H1 (cell line): ENCODE results near the gene EPHB6. TPM values are rescaled to one million over a fixed set of nuclear protein-coding genes. Genes with fewer than 3 reads are reported as not detected.

Experiments
- ATF2 ChIP-seq: IDR thresholded peaks from 2 replicates; pipeline ENCODE4 v1.6.1; 2012; ENCODE audit warnings: low read length, inconsistent platforms
- CBX8 ChIP-seq: fragments of 300-800, 300-1000 bp; sonication (generic); IDR thresholded peaks from 2 replicates; pipeline ENCODE4 v1.7.1; 2016; ENCODE audit warnings: low read depth, low read length, borderline replicate concordance
- CHD2 ChIP-seq: IDR thresholded peaks from 2 replicates; pipeline ENCODE4 v1.6.1; 2012; ENCODE audit warnings: low read length, improper control_type of control experiment
- CHD7 ChIP-seq: fragments of 300-600 bp; sonication (generic); IDR thresholded peaks from 2 replicates; pipeline ENCODE4 v1.7.1; 2012; ENCODE audit warnings: low read length, moderate library complexity, mild to moderate bottlenecking, inconsistent platforms; ENCODE audit not compliant: insufficient replicate concordance
- EZH2 ChIP-seq: fragments of 200-600 bp; sonication (generic); IDR thresholded peaks from 2 replicates; pipeline ENCODE4 v1.7.1; 2012; ENCODE audit warnings: low read depth, mild to moderate bottlenecking, moderate library complexity, low read length, inconsistent platforms; ENCODE audit not compliant: severe bottlenecking
- GTF2F1 ChIP-seq: IDR thresholded peaks from 2 replicates; pipeline ENCODE4 v1.6.1; 2012; ENCODE audit warnings: low read depth, low read length, improper control_type of control experiment, borderline replicate concordance
- MAX ChIP-seq: IDR thresholded peaks from 2 replicates; pipeline ENCODE4 v1.6.1; 2012; ENCODE audit warnings: inconsistent platforms
- RAD21 ChIP-seq, 2 experiments: IDR thresholded peaks in 1 of 2; conservative IDR thresholded peaks in 1 of 2; 2 replicates each; pipeline ENCODE4 v1.6.1; 2011; ENCODE audit warnings: low read depth in 2 of 2, low read length in 2 of 2, improper control_type of control experiment in 1 of 2, inconsistent platforms in 1 of 2, mild to moderate bottlenecking in 1 of 2, moderate library complexity in 1 of 2
- SP4 ChIP-seq: IDR thresholded peaks from 2 replicates; pipeline ENCODE4 v1.6.1; 2012; ENCODE audit warnings: low read length, inconsistent platforms
- SRF ChIP-seq: IDR thresholded peaks from 2 replicates; pipeline ENCODE4 v1.6.1; 2011; ENCODE audit warnings: mild to moderate bottlenecking, low read depth, low read length, moderate library complexity
- polyA plus RNA-seq, 7 experiments: library from polyadenylated mRNA; depleted of rRNA in 3 of 7; stranded (reverse) in 5 of 7; unstranded in 2 of 7; fragments of >200 nt in 5 of 7; fragments of 200-250 nt in 2 of 7; gene quantifications; 1 replicate in 5 of 7; 2 replicates in 1 of 7; 4 replicates in 1 of 7; pipeline versions ENCODE4 v1.2.1 to v1.2.3, GENCODE V29; 2011 to 2013; ENCODE audit warnings: missing spikeins in 2 of 7, mixed read lengths in 2 of 7
- total RNA-seq: library from RNA; stranded (reverse); fragmentation: NEBNext Ultra II Directional; extraction: Animal tissue kit (Norgen Biotek cat#: 25700); gene quantifications from 2 replicates; pipeline ENCODE4 v1.2.1, GENCODE V29; 2021

Gene EPHB6
- total and polyA plus RNA-seq, 2 of the 8 experiments (the other 6 are each of a cell fraction or from before 2014, with no cell fraction given) = 19.7 TPM

- TF ChIP-seq CHD7 (no peak), RAD21 (IDR thresholded peaks at IDR 0.05 in 1 of 2, conservative IDR thresholded peaks at IDR 0.05 in 1 of 2; ENCODE audit: low read depth in 2 of 2, low read length in 2 of 2) (no peak), CHD2 (no peak), MAX (no peak), SP4 (no peak), EZH2 (no peak), SRF (no peak), ATF2 (no peak), GTF2F1 (no peak), CBX8 (no peak)
These were observed 64.0 kb downstream of the EPHB6 start (continued) for GRCh38 chr7:142918901-142919300.
